HL-60 (cell line): ENCODE data around the gene HOXC4.

Experiments
- DNase-seq, 2 experiments: peaks; one replicate each; pipeline ENCODE4 v3.0.0-alpha.2; 2010 to 2020; ENCODE audit warnings: low read depth in 1 of 2, low spot score in 1 of 2
- H3K27ac ChIP-seq: fragments of 250-450 bp; sonication (Bioruptor Pico); replicated peaks from 2 replicates; pipeline ENCODE4 v1.5.1; 2020; ENCODE audit warnings: mild to moderate bottlenecking, moderate library complexity
- H3K27me3 ChIP-seq: fragments of 250-450 bp; sonication (Bioruptor Pico); 2 replicates; pipeline ENCODE4 v1.5.1; 2021; ENCODE audit warnings: mild to moderate bottlenecking, moderate library complexity; ENCODE audit not compliant: insufficient read depth, poor library complexity, severe bottlenecking
- H3K4me3 ChIP-seq: replicated peaks from 2 replicates; pipeline ENCODE4 v1.5.1; 2011; ENCODE audit warnings: mild to moderate bottlenecking, control low read depth, low read length; ENCODE audit not compliant: insufficient read depth
- CTCF ChIP-seq: IDR thresholded peaks from one replicate; pipeline ENCODE4 v1.5.1; 2011; ENCODE audit warnings: low read length, control low read depth, inconsistent platforms; ENCODE audit not compliant: insufficient read depth
- GABPA ChIP-seq: IDR thresholded peaks from 2 replicates; pipeline ENCODE4 v1.6.1; 2012; ENCODE audit warnings: low read depth
- POLR2AphosphoS5 ChIP-seq: IDR thresholded peaks from 2 replicates; pipeline ENCODE4 v1.6.1; 2012; ENCODE audit warnings: low read depth
- REST ChIP-seq: IDR thresholded peaks from 2 replicates; pipeline ENCODE4 v1.6.1; 2012; ENCODE audit warnings: low read depth; ENCODE audit not compliant: insufficient replicate concordance
- SPI1 ChIP-seq: IDR thresholded peaks from 2 replicates; pipeline ENCODE4 v1.6.1; 2012; ENCODE audit warnings: low read depth, mild to moderate bottlenecking, borderline replicate concordance

HOXC4 gene

GRCh38 chr12:54010053-54010971 lies 43.3 kb upstream of the HOXC4 start:
- TF ChIP-seq REST: no peak
- no peak for TF ChIP-seq GABPA
- TF ChIP-seq CTCF: no peak
- no peak for TF ChIP-seq POLR2AphosphoS5
- TF ChIP-seq SPI1: no peak
- no peak overlapping the region for H3K4me3 ChIP-seq
- no peak for DNase-seq
- H3K27me3 ChIP-seq: peaks cover 86% of the 10 kb centered on the region
- no peak overlapping the region for H3K27ac ChIP-seq

GRCh38 chr12:54010972-54011664 lies 42.5 kb upstream of the HOXC4 start:
- peaks cover 87% of the 10 kb centered on the region for H3K27me3 ChIP-seq
- no peak overlapping the region for H3K27ac ChIP-seq
- DNase-seq: no peak
- TF ChIP-seq GABPA (no peak), SPI1 (no peak), POLR2AphosphoS5 (no peak), REST (no peak), CTCF (no peak)
- no peak overlapping the region for H3K4me3 ChIP-seq

GRCh38 chr12:54011665-54012532 lies 41.7 kb upstream of the HOXC4 start:
- Histone ChIP-seq H3K4me3 (no peak overlapping the region), H3K27me3 (peaks cover 85% of the 10 kb centered on the region), H3K27ac (no peak overlapping the region)
- TF ChIP-seq GABPA: no peak
- no peak for TF ChIP-seq SPI1
- no peak for TF ChIP-seq CTCF
- no peak for TF ChIP-seq REST
- no peak for TF ChIP-seq POLR2AphosphoS5
- no peak for DNase-seq
